NCI-H146 (cell line): ENCODE results near the gene C6orf163.
"Not testable (repeated sequence)": the region's sequence is repeated elsewhere in the genome, so short reads cannot be mapped to it uniquely, and the experiment has no call there.

Source experiments
- DNase-seq: peaks from one replicate; lab custom pipeline; 2025; lab: John Stamatoyannopoulos, UW

C6orf163 gene

DNA sequence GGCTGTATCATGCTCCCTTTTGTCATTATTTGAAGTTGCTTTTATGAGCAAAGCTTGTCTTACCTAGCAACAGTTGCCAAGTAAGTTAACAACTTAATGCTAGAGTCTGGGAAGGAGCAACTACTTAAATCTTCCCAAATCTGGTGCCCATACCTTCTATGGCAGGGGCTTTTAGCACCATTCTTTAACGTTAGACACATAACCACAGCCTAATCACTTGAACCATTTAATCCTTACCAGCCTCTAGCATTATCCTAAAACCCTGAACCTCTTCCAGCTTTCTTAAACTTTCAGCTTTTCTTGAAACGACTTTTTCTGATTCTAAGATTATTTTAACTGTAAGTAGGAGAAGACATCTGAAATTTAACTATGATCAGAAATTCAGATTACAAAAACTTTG, at the start of gene C6orf163:
Gene C6orf163 (plus strand): TSS at position 83 of the 400 bp plus-strand sequence. CDS start 287 bp downstream, at position 370.
- no peak for DNase-seq

DNA sequence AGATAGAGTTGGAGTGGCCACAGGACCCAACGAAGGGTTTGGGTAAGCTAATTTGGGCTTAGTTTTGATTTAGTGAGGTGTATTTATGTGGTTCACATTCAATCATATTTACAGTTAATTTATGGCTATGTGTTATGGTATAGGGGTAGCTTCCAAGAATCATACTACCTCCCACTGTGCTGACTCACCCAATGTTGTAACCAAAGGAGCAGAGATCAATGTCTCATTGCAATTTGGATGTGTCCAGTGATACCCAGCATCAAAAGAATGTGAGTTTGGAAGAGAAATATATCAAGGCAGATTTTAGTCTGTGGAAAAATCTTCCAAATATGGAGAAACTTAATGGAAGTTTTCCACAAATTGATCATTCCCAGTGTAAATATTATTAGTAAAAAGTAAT, 47.5 kb upstream of the C6orf163 start:
- DNase-seq, result no peak

DNA sequence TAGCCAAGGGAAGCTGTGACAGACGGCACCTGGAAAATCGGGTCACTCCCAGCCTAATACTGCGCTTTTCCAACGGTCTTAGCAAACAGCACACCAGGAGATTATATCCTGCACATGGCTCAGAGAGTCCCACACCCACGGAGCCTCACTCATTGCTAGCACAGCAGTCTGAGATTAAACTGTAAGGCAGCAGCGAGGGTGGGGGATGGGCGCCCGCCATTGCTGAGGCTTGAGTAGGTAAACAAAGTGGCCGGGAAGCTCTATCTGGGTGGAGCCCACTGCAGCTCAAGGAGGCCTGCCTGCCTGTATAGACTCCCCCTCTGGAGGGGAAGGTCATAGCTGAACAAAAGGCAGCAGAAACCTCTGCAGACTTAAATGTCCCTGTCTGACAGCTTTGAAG, 43.3 kb upstream of the C6orf163 start:
- not testable (repeated sequence) for DNase-seq

DNA sequence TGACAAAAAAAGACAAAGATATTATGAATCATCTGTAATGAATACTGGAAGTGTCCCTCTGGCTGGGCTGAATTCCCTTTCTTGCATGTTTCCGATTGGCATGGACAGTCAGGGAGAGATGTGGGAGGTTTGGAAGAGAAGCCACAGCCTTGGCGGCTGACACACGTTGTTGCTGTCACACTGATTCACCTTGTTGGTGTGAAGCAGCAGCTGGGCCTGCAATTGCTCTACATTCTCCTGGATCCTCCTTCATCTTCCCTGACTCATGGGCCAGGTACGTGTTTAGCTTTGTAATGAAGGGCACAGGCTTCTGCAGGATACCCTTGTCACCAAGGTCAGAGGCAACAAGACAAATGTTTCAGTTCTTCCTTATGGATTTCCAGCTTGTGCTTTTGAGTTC, 35.6 kb upstream of the C6orf163 start:
- no peak for DNase-seq

DNA sequence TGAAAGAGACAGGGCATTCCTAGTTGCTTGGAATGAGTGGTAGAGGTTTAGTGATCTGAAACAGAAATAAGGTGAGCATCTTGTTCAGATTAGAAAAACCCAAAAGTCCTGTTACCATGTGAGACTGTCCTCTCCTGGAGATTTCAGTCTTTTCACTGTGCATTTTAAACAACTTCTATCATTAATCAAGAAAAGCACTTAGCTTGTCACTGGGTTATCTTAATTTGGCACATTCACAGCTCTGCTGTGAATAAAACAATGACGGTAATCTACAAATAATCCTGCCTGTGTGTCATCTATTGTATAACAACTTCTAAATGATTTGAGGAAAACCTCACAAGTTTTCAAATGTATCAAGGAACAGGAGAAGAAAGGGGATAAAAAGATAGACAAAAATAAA, 31.8 kb upstream of the C6orf163 start:
- no peak for DNase-seq

DNA sequence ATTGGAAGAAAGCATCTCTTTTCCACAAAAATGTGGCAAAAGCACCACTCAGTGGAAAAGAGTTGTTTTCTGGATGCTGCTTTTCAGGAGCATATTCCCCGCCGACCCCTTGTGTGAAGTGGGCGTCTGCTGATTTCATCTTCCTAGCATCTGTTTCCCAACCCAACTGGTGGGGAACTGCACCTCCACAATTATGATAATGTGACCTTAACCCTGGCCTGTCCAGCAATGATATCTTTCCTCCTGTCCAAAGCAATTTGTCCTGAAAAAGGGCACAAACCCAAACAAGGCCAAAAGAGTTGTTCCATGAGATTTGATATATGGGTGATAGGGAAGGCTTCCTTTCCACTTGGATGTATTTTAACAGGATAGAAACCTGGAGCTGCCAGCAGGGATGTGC, 29.5 kb upstream of the C6orf163 start:
- no peak for DNase-seq

DNA sequence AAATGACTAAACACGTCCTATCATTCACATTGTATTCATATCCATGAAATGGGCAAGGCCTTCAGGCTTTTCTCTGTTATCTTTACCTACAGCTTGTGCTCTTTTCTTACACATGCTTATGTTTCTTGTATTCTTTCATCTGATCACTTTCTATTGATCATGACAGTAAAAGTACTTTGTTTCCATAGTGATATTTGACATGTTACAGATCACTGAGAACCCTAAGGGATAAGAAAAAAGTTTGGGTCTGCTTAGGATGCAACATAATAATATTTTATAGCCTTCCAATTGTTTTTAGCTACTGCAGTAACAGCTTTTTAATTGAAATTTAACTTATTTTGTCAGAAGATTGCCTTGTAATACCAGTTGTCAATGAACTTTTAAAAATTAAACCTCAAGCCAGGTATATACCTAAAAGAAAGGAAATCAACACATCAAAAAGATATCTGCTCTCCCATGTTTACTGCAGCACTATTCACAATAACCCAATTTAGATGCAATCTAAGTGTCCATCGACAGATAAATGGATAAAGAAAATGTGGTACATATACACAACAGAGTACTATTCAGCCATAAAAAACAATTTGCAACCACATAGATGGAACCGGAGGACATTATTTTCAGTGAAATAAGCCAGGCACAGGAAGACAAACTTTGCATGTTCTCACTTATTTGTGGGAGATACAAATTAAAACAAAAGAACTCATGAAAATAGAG, 25.2 kb upstream of the C6orf163 start:
- no peak for DNase-seq

DNA sequence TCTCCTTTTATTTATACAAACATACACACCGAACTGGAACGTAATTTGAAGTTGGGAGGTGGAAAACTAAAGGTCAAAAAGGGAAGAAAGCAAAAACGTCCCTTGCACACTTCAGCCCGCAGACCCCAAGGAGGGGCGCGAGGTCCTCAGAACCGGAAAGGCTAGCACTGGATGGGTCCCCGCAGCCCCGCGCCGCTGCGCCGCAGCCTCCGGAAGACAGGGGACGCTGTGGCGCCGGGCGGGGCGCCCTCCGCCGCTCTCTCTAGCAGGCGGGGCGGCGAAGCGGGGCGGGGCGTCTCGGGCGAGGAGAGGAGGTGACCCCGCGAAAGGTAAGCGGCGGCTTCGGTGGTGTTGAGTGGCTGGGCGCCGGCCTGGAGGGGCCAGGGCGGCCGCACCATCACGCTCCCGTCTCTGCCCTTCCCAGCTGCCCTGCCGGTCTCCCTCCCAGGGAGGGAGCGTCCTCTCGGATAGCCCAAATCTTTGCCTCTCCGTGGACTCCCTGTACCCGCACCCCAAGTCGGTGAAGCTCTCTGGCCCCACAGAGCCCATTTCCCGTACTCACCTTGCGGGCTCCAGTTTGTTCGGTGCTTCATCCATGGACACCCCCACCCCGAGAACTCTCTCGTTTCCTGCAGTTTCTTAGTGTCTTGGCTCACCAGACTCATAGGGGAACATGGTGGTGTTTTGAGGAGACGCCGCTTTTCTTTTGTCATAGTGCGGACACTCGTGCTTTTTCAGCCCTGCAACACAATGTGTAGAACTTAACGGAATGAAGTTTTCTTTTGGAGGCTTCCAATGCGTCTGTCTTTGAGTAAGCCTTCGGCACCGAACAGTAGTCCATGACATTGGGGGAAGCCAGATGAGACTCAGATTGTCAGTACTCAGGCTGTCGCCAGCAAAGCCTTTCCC, 22.1 kb upstream of the C6orf163 start, which contains the start of gene SMIM8:
Gene SMIM8 (plus strand): TSS at position 285 of the 909 bp plus-strand sequence. CDS start 14,444 bp downstream, outside the sequence.
- DNase-seq, result peak; percentile 89

DNA sequence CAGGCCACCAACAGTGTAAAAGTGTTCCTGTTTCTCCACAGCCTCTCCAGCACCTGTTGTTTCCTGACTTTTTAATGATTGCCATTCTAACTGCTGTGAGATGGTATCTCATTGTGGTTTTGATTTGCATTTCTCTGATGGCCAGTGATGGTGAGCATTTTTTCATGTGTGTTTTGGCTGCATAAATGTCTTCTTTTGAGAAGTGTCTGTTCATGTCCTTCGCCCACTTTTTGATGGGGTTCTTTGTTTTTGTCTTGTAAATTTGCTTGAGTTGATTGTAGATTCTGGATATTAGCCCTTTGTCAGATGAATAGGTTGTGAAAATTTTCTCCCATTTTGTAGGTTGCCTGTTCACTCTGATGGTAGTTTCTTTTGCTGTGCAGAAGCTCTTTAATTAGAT, 20.7 kb upstream of the C6orf163 start:
- DNase-seq, result not testable (repeated sequence)

DNA sequence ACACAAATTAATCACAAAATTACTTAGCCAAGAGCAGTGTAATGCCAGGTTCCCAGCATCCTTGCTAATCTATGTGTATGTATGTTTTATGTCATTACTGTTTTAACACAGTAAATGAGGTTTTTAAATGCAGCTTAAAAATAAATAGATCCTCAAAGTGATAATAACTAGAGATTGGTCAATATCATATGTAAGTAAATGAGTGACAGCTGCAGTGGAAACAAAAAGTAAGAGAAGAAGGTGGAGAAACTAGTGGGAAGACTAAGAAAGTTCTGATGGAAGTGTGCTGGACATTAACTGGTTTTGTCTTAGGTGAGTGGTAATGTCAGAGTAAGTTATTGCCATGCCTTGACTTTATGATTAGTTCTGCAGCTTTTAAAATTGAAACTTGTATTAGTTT, 13.7 kb upstream of the C6orf163 start:
- no peak for DNase-seq

DNA sequence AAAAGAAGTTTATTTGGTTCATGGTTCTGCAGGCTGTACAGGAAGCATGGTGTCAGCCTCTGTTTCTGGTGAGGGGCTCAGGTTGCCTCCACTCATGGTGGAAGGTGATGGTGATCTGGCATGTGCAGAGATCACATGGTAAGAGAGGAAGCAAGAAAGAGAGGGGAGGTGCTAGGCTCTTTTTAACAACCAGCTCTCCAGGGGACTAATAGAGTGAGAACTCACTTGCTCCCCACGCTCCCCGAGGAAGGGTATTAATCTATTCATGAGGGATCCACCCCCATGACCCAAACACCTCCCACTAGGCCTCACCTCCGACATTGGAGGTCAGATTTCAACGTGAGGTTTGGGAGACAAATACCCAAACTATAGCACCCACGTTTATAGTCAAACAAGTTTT, 11.6 kb upstream of the C6orf163 start:
- no peak for DNase-seq

DNA sequence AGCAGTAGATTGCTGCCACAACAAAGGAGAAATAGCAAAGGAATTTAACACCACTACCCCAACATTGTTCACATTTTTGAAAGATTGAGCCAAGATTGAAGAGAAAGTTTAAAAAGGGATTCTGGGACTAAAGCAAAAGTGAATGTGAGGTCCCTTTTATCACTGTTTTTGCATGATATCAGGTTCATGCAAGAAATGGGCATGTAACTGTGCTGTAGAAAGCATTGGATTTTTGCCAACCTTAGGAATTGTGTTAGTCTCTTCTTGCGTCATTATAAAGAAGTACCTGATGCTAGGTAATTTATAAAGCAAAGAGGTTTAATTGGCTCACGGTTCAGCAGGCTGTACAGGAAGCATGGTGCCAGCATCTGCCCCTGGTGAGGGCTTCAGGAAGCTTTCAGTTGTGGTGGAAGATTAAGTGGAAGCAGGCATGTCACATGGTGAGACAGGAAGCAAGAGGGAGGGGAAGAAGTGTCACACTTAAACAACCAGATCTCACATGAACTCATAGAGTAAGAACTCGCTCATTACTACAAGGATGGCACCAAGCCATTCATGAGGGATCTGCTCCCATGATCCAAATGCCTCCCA, 10.9 kb upstream of the C6orf163 start:
- DNase-seq, result no peak

DNA sequence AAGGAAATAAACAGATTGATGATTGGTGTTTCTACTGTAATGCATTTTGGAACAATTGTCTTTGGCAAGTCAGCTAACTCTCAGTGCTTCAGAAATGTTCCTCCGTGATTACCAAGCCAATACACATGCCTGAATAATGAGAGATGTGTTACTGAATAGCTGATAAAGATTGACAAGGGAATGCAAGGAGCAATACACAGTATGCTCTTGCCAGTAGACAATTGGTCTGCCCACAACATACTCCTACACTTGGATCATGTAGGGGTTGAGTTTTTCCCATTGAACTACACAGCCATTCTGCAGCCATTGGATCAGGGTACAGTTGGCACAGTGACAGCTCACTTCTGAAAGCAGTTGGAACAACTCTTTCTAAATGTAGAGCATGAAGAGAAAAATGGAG, 9.9 kb upstream of the C6orf163 start:
- DNase-seq, result no peak

DNA sequence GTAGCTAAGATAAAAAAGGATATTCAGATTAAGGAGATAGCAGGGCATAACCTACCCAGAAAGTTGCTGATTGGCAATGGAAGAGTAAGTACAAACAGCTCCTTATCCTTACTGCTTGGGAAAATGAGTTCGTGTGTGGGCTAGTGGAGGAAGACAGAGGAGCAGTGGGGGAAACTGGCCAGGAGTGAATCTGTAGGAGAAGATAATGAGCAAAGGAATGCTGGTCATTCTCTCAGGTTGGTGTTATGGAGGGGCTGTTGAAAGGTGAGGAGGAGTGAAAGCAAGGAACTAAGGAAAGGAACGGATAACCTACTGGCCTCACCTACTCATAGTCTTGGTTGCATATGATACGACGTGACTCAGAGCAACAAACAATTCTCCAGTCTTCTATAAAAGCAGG, 8.2 kb upstream of the C6orf163 start:
- DNase-seq, result no peak

DNA sequence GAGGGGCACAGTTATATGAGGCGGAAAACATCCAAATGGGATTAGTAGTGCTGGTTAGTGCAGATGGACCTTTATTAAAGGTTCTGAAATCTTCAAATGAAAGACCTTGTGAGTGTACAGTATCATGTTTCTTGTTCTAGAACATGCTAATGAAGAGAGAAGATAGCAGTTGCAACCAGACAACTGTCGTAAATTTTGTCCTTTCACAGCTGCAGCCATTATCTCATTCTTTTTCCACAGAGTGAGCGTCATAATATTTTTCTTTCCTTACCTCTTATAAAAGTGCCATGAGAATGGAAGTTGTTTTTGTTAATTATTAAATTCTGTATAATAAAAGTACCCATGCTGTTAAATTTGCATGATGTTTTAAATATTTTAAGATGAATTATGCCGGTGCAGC, 4.4 kb upstream of the C6orf163 start:
- no peak for DNase-seq

DNA sequence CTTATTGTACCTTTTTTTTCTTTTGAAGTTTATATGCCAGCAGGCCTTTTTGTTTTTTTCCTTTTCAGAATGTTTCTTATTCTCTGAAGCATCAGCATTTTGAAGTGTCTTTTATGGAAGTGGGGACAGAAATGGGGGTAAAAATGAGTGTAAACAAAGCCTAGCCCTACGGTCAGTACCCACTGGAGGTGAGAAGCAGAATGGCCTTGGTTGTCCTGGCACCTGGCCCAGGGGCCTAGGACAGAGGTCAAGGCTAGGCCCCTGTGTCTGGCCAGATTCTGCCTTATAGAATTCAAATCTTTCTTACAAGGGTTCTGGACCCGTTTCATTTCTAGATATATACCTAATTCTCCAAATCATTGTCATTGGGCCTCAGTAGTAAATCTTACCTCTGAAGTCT, 3.5 kb upstream of the C6orf163 start:
- no peak for DNase-seq

DNA sequence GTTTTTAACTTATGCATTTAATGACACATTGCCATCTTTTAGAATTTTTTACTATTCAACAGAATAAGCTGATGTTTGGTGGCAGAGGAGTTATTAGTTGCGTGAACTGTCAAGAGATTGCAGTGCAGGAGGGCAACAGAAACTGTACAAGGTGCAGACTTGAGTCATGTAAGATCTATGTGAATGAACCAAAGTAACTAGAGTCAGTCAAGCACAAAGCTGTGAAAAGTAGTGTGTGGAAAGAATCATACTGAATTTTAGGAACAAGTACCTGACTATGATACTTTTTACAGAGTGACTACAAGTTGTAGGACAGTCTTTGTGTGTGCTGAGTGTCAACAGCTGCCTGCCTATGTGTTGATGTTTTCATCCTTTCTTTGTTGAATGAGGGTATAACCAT, 2.7 kb upstream of the C6orf163 start:
- DNase-seq, result no peak

DNA sequence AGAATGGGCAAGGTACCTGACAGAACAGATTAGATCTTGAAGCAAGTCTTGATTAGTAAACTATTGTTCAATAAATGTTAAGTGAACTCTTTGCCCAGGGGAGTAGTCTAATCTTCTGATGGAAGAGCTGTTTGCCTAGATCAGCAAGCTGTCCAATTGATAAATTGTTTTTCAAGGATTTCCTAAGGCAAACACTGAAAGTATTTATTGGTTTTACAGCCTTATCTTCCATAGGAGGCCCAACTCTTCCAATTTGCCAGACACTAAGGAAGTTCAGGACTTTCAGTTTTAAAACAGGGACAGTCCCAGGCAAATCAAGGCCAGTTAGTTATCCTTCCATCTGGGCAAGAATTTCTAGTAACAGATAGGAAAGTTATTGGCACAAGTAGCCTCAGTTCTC, 1.8 kb upstream of the C6orf163 start:
- no peak for DNase-seq

DNA sequence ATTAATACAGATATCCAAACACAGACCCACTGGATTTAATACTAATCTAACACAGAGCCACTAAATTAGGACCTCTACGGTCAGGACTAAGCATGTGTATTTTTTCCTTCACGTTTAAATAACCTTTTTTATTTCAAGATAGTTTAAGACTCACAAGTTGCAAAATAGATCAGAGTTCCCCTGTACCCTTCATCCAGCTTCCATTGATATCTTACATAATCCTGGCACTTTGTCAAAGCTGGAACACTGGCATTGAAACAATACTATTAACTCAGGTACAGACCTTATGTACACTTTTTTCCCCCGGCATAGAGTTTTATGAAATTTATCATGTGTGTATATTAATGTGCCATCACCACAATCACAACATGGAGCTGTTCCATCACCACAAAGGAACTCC, 2.1 kb downstream of the C6orf163 start:
- DNase-seq, result no peak

DNA sequence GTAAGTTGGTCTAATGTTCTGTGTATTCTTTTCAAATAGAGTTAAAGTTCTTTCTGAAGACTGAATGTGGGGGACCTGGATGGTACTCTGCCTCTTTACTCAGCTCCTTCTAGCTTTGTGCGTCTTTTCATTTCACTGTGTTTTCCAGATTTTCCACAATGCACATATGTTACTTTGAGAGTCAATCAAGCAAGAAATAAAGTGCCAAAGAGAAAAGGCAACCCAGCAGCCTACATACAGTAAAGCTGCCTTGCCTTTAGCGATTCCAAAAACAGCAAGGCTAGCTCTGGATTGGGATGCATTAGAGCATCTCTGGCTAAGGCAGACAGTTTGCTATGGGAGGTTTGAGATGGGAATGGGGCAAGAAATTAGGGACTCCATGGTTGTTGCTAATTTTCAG, 5.3 kb downstream of the C6orf163 start:
- no peak for DNase-seq

DNA sequence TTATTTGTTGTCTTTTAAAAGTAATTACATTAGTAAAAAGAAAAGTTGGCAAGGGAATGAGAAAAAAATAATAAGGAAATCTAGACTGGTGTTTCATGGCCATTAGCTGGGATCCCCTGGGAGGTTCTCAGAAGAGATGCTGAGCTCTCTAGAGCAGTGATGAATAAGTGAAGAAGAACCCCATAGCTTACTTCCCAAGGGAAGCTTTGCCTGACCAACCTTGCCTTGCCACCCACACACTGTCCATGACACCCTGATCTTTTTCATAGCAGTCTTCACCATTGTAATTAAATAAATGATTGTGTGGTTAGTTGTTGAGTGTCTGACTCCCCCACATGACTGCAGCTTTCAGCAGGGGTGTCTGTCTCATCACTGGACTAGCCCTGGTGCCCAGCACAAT, 5.9 kb downstream of the C6orf163 start:
- no peak for DNase-seq

DNA sequence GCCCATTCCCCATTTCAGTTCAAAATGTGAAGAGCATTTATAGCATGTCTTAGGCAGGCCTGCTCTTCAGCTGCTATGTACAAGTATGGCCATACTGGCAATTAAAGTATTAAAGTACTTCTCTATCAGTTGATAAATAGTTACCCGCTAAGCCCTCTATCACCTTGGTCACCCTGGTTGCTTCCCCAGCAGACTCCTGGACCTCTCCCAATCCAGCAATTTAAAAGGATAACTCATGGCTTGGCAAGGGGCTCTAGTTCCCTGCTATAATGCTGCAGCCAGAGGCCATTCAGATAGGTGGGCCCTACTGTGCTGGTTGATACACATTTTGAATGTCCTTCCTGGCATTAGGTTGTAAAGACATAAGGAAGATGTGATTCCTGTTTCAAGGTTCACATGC, 7.0 kb downstream of the C6orf163 start:
- DNase-seq, result no peak

DNA sequence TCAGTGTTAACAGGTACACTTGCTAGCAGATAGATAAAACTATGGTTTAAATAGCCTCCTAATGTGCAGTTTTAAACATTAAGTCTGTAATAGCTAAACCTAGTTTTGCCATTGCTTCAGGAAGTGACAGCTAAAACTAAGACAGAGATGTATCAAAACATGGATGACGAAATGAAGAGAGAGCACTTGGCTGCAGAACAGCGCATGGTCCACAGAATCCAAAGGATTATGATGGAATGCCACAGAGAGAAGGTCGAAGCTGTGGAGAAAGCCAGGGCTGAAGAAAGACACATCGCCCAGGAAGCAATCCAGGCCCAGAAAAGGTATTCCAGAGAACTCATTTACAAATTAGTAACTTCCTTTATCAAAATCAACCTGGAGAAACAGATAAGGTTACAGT, 11.6 kb downstream of the C6orf163 start:
- DNase-seq, result no peak
